Measurements from ENCODE around the gene ZBTB22. TPM values are rescaled to one million over a fixed set of nuclear protein-coding genes. Genes with fewer than 3 reads are reported as not detected.

Gene ZBTB22
- total and polyA plus RNA-seq, 4 donors, result 16.4 to 25.7 (median 20.9) TPM

DNA sequence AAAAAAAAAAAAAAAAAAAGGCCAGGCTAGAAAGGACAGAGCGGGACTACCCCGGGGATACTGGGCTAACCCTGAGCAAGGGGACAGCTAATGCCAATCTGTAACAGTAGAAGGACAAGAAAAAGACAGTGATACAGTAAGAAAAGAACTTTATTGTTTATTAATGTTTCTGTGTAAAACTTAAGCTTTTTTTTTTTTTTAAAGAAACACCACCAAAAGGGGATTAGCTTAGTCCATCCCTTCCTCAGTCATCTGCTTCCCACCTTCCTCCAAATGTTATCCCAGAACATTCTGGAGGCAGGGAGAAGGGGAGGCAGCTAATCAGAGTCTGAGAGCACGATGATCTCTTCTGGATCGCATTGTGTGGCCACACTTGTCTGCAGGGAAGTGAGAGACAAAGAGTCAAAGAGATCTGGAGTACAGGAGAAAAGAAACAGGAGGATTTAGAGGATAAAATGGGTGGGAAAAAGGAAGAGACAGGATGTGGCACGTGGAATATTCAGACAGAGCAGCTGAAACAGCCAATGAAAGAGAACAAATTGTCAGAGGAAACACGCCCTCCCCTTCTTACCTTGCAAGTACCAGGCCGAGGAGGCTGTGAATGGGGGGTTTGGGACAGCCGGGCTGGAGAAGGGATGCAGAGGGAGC is 1.0 kb upstream of the ZBTB22 start:
- Histone ChIP-seq H3K9me3 (ENCODE audit: control insufficient read depth in 4 of 4, insufficient read depth in 3 of 4, low read length in 3 of 4) (no peaks in the 10 kb centered on the region), H3K4me3 (no peak overlapping the region), H3K4me1 (ENCODE audit: control insufficient read depth in 5 of 5, insufficient read depth in 5 of 5, low read length in 5 of 5) (peaks cover 12 to 36% (median 15%) of the 10 kb centered on the region in 5 donors), H3K27ac (ENCODE audit: low read depth in 1 of 2, low read length in 1 of 2) (peak overlapping the region; percentile 60 to 76), H3K9ac (ENCODE audit: insufficient read depth in 1 of 2, low read length in 2 of 2) (peak overlapping the region in 1 of 2 donors; percentile 29), H3K36me3 (ENCODE audit: control insufficient read depth in 4 of 4, insufficient read depth in 4 of 4, low read length in 4 of 4) (peaks cover 4 to 46% (median 30%) of the 10 kb centered on the region in 4 donors), H3K27me3 (ENCODE audit: control insufficient read depth in 3 of 3, insufficient read depth in 3 of 3, low read length in 2 of 3) (no peaks in the 10 kb centered on the region)
- WGBS, 2 donors, result 69% methylated on average over 8 of the region's 8 CpGs
- no peak for DNase-seq
- TF ChIP-seq, protein P1, sequence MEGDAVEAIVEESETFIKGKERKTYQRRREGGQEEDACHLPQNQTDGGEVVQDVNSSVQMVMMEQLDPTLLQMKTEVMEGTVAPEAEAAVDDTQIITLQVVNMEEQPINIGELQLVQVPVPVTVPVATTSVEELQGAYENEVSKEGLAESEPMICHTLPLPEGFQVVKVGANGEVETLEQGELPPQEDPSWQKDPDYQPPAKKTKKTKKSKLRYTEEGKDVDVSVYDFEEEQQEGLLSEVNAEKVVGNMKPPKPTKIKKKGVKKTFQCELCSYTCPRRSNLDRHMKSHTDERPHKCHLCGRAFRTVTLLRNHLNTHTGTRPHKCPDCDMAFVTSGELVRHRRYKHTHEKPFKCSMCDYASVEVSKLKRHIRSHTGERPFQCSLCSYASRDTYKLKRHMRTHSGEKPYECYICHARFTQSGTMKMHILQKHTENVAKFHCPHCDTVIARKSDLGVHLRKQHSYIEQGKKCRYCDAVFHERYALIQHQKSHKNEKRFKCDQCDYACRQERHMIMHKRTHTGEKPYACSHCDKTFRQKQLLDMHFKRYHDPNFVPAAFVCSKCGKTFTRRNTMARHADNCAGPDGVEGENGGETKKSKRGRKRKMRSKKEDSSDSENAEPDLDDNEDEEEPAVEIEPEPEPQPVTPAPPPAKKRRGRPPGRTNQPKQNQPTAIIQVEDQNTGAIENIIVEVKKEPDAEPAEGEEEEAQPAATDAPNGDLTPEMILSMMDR (IDR thresholded peaks at IDR 0.05; ENCODE audit: control extremely low read depth, extremely low read depth), result no peak
- no peak for ATAC-seq (ENCODE audit: insufficient read depth, low FRiP score)

DNA sequence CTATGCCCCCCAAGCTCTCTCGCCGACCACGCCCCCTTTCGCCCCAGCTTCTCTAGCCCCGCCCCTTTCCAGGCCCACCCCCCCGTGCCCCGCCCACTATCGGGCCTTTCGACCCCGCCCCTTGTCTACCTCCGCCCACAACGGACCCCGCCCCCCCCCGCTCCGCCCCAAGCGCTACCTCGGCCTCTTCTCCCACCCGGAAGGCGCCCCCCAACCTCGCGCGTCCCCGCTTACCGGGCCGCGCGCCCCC is 200 bp downstream of the ZBTB22 start:
- peaks cover 12 to 38% (median 17%) of the 10 kb centered on the region in 5 donors for H3K4me1 ChIP-seq (ENCODE audit: control insufficient read depth in 5 of 5, insufficient read depth in 5 of 5, low read length in 5 of 5)
- H3K27me3 ChIP-seq (ENCODE audit: control insufficient read depth in 3 of 3, insufficient read depth in 3 of 3, low read length in 2 of 3), result no peaks in the 10 kb centered on the region
- DNase-seq (no peak), ATAC-seq (ENCODE audit: insufficient read depth, low FRiP score) (peak; percentile 4)
- no peak overlapping the region for H3K9ac ChIP-seq (ENCODE audit: insufficient read depth in 1 of 2, low read length in 2 of 2)
- H3K27ac ChIP-seq (ENCODE audit: low read depth in 1 of 2, low read length in 1 of 2), result no peak overlapping the region
- no peak overlapping the region for H3K4me3 ChIP-seq
- TF ChIP-seq, protein P1 (IDR thresholded peaks at IDR 0.05; ENCODE audit: control extremely low read depth, extremely low read depth), result no peak
- WGBS, 2 donors, result 0 to 2% methylated on average over 12 to 26 of the region's 27 CpGs
- no peaks in the 10 kb centered on the region for H3K9me3 ChIP-seq (ENCODE audit: control insufficient read depth in 4 of 4, insufficient read depth in 3 of 4, low read length in 3 of 4)
- peaks cover 4 to 46% (median 30%) of the 10 kb centered on the region in 4 donors for H3K36me3 ChIP-seq (ENCODE audit: control insufficient read depth in 4 of 4, insufficient read depth in 4 of 4, low read length in 4 of 4)

DNA sequence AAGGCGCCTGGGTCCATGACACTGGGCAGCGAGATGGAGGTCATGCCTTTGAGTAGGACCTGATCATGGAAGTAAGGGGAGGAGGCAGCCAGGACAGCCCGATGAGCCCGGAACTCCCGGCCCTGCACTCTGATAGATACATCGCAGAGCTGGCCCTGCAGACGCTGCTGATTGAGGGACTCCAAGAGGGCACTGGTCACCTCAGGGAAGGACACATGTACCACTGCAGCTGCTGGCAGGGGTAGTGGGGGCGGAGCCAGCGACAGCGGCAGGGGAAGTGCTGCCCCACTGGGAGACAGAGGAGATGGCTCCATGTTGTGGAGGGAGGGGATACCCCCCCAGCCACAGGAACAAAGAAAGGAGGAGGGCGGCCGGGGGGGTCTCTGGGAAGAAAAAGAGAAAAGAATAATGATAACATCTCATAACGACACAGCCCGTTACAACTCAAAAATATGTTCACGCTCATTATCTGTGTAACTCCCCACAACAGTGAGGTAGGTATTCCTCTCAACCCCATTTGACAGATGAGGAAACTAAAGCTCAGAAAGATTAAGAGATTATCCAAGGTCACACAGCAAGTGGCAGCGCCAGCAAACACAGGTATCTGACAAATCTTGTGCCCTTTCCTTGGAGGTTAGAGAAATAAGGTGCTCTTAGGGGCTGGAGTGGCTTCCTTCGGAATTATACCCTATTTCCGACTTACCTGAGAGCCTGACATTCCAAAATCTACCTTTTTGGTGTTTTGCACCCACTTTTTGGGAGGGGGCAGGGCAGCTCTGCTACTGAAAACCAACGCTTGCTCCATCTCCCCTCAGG is 733 bp downstream of the ZBTB22 start:
- no peak overlapping the region for H3K9ac ChIP-seq (ENCODE audit: insufficient read depth in 1 of 2, low read length in 2 of 2)
- DNase-seq, result no peak

More for the DNA sequence above, 733 bp downstream of the ZBTB22 start:
- Histone ChIP-seq H3K27ac (ENCODE audit: low read depth in 1 of 2, low read length in 1 of 2) (peak overlapping the region in 1 of 2 donors; percentile 37), H3K4me3 (no peak overlapping the region), H3K36me3 (ENCODE audit: control insufficient read depth in 4 of 4, insufficient read depth in 4 of 4, low read length in 4 of 4) (peaks cover 4 to 46% (median 30%) of the 10 kb centered on the region in 4 donors), H3K27me3 (ENCODE audit: control insufficient read depth in 3 of 3, insufficient read depth in 3 of 3, low read length in 2 of 3) (no peaks in the 10 kb centered on the region), H3K4me1 (ENCODE audit: control insufficient read depth in 5 of 5, insufficient read depth in 5 of 5, low read length in 5 of 5) (peaks cover 13 to 38% (median 16%) of the 10 kb centered on the region in 5 donors), H3K9me3 (ENCODE audit: control insufficient read depth in 4 of 4, insufficient read depth in 3 of 4, low read length in 3 of 4) (no peaks in the 10 kb centered on the region)
- TF ChIP-seq, protein P1 (IDR thresholded peaks at IDR 0.05; ENCODE audit: control extremely low read depth, extremely low read depth), result no peak
- 73 to 83% methylated on average over 19 of the region's 19 CpGs for WGBS, 2 donors
- no peak for ATAC-seq (ENCODE audit: insufficient read depth, low FRiP score)
